ENCODE results near the gene CD34.

- TF ChIP-seq, protein P1, sequence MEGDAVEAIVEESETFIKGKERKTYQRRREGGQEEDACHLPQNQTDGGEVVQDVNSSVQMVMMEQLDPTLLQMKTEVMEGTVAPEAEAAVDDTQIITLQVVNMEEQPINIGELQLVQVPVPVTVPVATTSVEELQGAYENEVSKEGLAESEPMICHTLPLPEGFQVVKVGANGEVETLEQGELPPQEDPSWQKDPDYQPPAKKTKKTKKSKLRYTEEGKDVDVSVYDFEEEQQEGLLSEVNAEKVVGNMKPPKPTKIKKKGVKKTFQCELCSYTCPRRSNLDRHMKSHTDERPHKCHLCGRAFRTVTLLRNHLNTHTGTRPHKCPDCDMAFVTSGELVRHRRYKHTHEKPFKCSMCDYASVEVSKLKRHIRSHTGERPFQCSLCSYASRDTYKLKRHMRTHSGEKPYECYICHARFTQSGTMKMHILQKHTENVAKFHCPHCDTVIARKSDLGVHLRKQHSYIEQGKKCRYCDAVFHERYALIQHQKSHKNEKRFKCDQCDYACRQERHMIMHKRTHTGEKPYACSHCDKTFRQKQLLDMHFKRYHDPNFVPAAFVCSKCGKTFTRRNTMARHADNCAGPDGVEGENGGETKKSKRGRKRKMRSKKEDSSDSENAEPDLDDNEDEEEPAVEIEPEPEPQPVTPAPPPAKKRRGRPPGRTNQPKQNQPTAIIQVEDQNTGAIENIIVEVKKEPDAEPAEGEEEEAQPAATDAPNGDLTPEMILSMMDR (IDR thresholded peaks at IDR 0.05) = no peak
- no peak for TF ChIP-seq POLR2A (IDR thresholded peaks at IDR 0.05)
These were observed 46.9 kb downstream of the CD34 start for GRCh38 chr1:207863893-207864535.

Measured in right lobe of liver (tissue), 4 donors.